Stimulated activated CD8-positive, alpha-beta memory T cell treated with anti-CD3 and anti-CD28 coated beads, Interleukin-15, amount 100 ng/mL, for 1 hour (primary cell): Measurements from ENCODE around the gene AP5Z1.
A peak's percentile ranks its signal among the peaks of the same experiment; 100 is the strongest.

Source experiments
- DNase-seq: peaks from one replicate; pipeline ENCODE4 v3.0.0-alpha.2; 2020; ENCODE audit warnings: low read depth

Gene AP5Z1

DNA sequence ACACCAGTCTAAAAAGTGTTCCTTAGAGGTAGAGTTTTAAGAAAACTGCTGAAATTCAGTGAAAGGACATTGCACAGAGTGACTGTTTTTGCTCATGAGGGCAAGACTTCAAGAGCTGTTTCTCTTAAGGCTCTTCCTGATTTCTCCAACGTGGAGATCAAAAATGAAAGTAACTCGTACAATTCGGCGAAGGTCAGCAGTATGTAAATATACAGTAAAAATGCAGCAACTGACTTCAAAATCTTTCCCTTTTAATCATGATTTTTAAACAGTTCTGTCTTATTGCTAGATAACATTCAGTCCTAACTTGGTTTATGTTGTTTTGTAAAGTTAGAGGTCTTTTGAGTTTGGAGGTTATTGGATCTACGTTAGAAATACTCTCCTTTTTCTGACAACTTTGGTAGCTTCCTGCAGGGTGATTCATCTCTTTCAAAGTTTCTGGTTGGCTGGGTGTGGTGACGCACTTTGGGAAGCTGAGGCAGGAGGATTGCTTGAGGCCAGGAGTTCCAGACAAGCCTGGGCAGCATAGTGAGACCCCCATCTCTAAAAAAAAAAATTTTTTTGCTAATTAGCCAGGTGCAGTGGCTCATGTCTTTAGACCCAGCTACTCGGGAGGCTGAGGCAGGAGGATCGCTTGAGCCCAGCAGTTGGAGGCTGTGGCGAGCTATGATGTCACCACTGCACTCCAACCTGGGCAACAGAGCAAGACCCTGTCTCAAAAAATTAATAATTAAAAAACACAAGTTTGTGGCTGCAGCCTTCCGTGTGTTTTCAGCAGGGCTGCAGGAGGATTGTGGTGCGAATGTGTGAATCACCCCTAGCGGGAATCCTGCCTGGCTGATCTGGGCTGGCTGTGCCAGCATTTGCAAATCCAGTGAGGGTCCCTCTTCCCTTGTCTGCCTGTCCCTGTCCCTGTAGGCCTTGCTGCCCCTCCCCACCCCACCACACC is 29.2 kb upstream of the AP5Z1 start:
- no peak for DNase-seq

DNA sequence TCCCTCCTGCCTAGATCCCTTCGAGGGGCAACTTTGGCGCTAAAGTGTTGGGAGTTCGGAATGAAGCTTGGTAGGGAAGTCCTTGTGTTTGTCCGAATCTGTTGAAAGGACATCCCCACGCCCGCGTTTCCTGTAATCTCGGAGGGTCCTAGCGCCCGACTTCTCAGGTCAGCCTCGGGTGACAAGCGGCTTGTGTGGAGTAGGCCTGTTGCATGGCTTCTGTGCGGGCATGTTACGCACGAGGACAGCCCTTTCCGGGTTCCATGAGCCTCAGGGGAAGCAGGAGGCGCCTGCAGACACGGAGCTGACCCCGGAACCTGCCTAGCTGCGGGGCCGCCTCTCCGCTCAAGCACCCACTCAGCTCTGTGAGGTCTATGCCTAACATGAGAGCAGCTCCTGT is 28.4 kb upstream of the AP5Z1 start:
- no peak for DNase-seq

DNA sequence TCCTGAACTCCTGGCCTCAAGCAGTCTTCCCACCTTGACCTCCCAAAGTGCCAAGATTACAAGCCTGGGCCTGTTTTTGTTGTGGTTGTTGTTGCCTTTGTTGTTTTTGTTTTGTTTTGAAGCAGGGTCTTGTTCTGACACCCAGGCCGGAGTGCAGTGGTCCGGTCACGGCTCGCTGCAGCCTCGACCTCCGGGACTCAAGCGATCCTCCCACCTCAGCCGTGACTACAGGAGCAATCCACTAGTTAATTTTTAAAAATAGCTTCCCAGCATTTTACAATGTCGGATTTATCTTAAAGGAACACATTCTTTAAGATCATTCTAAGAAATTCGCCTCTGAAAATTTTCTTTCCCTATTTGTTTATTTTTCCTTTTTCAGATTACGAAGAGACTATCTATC is 27.7 kb upstream of the AP5Z1 start:
- DNase-seq = no peak

DNA sequence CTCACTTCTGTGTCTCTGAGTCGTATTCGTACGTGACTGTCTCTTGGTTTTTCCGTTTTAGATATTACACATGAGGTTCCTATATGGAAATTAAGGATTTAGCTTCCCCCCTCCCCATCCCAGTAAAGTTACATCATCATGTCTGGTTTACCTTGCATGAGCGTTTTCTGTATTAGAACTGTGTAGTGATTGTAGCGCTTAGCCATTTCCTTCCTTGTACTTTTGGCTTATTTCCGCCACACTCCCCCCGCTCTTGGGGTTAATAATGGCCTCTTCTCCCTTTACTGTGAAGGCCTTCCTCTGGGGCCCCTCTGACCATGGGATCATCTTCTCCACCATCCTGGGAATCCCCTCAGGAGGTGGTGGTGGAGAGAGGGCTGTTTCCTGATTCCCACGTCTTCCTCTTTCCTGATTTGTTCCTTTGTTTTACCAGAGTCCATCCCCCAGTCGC is 27.2 kb upstream of the AP5Z1 start:
- no peak for DNase-seq

DNA sequence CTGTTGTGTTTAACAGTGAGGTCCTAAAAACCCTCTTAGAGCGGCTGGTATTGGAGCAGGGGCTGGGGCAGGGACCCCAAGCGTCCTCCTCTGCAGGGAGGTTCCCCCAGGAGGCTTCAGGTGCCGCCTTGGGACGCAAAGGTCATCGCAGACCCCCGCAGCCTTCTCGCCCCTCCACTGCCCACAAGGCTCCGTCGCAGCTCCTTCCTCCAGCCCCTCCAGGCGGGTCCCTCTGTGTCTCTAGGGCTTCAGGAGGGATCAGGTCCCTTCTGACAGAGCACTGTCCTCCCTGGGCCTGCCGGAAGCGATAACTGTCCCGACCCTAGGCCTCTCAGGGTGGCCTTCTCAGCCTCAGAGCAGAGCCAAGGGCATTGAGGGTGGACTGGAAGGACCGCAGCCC is 26.1 kb upstream of the AP5Z1 start:
- no peak for DNase-seq

DNA sequence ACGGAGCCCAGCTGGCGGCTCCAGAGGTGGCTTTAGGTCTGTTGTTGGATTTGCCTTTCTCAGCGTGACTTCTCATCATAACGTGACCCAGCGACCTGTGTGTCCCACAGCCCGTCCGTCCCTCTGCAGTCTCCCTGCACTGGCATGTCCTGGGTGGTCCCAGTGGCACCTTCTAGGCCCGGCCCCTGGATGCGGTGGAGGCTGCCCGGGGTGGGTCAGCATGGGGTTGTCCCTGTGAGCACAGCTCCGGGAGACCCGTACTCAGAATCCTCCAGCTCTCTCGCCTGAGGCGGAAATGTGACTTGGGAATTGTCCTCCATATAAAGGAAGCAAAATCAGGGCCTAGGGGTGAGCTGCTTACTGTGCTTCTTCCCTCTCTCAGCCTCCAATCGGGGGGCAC is 25.6 kb upstream of the AP5Z1 start:
- no peak for DNase-seq

DNA sequence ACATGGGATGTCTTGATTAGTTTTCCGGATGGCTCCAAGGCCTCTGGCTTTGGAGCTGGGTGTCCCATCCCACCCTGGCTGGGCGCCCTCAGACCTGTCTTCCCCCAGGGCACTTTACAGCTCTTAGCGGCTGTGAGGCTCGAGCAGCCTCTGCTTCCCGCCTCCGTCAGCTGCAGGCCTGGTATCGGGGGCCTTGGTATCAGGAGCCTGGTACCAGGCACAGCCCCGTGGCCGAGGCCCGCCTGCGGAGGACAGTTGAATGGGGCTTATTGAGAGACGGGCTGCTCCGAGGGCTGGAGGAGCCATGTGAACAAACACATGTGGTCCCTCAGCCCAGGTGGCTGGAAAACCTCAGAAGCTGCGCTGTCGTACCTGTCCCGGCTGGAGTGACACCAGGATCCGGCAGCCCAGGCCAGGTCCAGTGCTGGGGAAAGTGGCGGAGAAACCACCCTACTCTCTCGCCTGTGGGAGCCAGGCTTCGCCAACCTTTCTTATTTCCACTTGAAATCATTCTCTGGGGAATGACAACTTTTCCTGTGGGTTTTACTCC is 23.9 kb upstream of the AP5Z1 start:
- no peak for DNase-seq

DNA sequence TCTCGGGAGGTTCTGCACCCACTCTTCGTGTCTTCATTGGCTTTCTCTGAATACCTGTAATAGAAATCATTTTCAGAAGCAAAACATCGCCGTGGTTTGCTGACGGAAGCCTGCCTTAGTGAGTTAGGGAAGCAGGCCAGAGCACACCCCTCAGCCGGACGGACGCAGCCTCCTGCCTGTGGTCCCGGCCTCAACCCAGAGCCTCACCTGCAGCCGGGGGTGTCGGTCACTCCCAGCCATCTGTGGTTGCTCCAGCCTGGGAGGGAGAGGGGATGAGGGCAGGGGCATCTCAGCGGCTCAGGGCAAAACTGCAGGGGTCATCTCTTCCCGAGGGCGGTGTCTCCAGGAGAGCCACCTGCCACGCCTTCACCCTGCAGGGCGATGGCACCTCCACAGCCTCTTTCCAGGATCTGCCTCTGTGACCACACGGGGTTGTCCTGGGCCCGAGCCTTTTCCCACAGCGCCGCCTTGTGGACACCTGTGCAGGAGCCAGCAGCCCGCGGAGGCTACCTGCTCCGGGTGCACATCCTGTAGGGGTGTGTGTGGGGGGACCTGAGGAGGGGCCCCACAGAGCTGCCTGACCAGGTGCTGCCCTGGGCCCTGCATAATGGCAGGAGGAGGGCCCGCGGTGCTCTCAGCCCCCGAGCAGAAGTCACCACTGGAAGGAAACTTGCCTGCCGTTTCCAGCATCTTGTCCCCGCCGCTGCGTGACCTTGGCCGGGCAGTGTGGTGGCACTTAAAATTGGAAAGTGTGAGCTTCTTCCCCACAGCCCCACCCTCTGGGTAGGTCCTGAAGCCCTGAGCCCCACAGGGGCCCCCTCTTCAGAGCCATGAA is 21.6 kb upstream of the AP5Z1 start:
- peak; percentile 79 for DNase-seq

DNA sequence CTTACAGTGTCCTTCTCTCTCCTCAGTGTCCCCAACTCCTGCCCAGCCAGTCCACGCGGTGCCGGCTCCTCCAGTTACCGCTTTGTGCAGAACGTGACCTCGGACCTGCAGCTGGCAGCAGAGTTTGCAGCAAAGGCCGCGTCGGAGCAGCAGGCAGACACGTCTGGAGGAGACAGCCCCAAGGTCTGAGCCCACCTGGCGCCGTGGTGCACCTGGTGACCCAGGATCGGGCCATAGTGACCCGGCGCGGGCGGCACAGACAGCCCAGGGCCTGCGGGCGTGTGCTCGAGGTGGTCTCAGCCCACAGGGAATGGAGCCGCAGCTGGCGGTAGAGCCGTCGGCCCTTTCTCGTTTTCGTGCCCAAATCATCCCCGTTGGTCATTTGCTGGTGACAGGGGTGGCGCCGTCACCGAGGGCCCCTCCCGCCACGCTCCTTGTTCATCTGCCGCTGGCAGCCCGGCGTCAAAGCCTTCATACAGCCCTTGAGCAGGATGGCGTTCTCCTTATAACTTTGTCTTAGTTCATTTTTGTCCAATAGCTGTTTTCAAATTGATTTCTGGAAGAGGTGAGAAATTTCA is 20.9 kb upstream of the AP5Z1 start:
- no peak for DNase-seq

DNA sequence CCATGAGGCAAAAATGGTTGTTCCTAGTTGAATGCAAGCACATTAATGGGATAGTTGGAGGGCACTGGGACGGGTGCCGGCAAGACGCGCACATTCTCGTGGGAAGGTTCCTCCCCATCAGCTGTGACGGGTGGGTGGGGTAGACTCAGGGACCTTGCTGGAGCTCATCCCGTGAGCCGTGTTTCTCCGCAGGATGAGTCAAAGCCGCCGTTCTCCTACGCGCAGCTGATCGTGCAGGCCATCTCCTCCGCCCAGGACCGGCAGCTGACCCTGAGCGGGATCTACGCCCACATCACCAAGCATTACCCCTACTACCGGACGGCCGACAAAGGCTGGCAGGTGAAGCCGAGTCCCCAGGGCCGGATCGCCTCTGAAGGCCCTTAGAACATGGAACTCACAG is 20.4 kb upstream of the AP5Z1 start:
- DNase-seq = no peak

DNA sequence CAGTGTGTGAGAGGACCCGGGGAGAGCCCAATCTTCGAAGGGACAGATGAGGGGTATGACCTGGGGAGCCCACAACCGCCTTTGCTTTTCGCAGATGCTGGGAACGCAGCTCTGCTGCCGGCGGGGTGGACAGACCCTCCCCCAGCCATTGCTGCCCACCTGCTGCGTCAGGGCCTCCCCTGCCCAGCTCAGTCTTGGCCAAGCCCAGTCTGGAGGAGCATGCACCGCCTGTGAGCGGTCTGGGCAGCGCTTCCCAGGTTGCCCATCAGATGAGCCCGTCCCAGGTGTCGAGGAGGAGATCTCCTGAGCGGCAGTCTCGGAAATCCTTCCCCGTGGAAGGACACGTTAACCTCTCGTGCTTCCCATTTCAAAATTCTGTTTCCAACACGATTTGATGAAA is 17.3 kb upstream of the AP5Z1 start:
- DNase-seq = no peak

DNA sequence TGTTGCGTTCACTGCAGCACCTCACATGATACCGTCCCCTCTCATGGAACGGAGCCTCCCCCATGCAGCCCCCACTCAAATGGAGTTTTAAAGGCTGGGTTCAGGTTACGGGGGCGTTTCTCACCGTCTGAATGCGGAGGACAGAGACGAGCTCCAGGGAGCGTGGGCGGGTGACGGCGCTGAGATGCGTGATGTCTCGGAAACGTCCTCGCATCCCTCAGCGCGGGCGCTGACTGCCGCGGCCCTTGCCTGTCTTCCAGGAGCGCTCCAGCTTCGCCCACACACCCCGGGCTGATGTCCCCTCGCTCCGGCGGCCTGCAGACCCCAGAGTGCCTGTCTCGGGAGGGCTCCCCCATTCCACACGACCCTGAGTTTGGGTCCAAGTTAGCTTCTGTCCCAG is 16.6 kb upstream of the AP5Z1 start:
- no peak for DNase-seq

DNA sequence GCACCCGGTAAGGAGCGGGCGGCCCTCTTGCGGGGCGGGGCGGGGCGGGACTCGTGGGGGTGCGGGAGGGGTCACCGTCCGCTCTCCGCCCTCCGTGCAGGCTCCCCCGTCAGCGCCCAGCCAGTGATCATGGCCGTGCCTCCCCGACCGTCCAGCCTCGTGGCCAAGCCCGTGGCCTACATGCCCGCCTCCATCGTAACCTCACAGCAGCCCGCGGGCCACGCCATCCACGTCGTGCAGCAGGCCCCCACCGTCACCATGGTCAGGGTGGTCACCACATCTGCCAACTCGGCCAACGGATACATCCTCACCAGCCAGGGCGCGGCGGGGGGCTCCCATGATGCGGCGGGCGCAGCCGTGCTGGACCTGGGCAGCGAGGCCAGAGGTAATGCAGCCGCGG is 16.2 kb upstream of the AP5Z1 start:
- DNase-seq = no peak

DNA sequence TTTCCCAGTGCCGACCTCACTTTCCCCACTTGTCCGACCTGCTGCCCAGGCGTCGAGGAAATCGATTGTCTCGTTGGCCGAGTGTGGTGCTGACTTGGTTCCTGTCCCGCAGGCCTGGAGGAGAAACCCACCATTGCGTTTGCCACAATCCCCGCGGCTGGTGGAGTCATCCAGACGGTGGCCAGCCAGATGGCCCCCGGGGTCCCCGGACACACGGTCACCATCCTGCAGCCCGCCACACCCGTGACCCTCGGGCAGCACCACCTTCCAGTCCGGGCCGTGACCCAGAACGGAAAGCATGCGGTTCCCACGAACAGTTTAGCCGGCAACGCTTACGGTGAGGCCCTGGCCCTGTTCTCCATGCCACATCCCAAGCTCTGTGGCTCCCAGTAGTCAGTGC is 14.5 kb upstream of the AP5Z1 start:
- no peak for DNase-seq

DNA sequence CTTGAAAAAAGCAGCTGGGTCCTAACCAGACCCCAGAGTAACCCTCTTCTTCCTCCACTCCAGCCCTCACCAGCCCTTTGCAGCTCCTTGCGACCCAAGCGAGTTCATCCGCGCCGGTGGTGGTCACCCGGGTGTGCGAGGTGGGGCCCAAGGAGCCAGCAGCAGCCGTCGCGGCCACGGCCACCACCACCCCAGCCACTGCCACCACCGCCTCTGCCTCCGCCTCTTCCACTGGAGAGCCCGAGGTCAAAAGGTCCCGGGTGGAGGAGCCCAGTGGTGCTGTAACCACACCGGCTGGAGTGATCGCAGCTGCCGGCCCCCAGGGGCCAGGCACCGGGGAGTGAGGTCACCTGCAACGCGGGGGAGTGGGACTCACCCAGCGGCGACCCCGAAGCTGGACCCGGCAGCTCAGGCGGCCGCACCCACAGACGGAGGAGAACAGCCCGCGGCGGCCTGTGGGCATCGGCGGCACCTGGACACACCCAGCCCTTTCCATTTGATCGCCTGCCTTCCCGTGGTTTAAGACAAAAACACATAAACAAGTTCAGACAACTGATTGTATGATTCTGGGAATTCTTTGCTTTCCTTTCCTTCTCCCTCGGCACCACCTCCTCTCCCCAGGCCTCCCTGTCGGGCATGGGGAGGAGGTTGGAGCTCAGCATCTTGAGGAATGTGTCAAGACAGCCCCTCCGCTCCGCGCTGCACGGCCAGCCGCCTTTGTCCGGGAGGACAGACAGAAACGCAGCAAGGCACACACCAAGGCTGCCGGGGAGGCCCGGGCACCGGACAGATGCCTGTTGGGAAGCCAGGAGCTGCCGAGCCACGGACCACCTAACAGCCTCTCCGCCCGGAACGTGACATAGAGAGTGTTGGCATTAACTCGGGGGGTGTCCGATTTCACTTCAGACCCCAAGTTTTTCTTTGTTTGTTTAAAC is 13.0 kb upstream of the AP5Z1 start:
- DNase-seq = no peak

DNA sequence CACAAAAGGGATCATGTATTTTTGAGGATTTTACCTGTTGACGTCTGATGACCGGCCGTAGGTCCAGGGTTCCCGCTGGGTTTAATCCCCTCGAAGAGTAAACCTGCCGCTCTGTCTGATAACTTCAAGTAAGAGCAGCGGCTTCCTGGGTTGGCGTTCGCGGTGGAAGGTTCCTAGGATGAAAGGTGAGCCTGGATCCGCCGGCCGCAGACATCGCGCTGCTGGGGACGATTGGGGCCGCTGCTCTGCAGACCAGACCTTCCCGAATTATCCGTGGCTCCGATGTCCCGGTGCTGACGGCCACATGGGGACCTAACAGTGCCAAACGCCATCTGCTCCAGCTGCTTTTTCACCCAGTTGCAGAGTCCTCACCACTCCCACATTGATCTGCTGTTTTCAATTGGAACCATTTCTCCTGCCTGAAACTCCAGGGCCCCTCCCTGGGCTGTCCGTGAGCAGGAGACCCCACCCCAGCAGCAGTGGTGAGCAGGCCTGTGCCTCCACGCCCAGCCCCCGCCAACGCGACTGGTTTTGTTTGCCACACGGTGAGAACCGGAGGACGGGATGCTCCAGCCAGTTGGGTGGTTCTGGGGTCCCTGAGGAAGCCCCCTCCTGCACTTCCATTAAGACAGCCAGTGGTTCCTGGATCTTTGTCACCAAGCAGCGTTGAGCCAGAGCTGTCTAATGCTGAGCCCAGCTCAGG is 12.2 kb upstream of the AP5Z1 start:
- no peak for DNase-seq

DNA sequence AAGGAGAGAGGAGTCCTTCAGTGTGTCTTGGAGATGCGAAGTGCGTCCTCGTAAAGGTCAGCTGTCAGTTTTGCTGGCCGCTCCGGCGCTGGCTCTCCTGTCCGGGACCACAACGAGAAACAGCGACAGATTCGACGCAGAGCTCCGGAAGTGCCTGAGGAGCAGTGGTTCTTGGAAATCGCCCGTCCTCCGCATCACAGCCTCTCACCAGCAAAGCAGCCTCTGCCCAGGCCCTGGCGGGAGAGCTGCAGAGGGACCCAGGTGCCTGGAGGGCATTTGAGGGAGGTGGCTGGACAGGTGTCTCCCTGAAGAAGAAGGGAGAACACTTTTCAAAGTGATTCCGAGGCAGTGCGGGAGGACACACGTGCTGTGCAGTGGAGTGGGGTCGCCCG is 11.6 kb upstream of the AP5Z1 start:
- no peak for DNase-seq

DNA sequence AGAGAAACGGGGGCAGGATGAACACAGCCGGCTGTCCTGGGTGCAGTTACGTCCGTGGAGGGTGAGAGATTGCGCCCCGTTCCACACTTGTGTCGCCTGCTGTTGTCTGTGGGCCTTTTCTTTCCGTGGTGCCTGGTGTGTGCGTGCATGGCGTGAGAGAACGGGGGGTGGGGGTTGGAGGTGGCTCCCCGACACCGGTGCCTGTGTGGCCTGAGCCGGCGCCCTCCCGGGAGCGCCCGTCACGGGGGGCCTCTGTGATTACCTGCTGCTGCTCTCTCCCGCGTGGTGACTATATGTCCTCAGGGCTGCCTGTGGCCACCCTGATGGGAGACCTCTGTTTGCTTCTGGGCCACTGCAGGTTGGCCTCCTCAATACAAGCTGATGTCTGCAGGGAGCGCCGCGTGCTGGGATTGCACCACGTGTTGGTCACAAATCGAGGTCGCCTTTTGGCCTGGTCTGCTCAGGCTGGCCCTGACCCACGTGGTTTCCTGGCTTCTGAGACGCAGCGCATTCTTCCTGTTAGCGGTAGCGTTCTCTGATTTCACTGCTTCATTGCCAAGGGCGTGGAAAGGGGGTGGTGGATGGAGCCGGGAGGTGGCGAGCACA is 10.9 kb upstream of the AP5Z1 start:
- no peak for DNase-seq

DNA sequence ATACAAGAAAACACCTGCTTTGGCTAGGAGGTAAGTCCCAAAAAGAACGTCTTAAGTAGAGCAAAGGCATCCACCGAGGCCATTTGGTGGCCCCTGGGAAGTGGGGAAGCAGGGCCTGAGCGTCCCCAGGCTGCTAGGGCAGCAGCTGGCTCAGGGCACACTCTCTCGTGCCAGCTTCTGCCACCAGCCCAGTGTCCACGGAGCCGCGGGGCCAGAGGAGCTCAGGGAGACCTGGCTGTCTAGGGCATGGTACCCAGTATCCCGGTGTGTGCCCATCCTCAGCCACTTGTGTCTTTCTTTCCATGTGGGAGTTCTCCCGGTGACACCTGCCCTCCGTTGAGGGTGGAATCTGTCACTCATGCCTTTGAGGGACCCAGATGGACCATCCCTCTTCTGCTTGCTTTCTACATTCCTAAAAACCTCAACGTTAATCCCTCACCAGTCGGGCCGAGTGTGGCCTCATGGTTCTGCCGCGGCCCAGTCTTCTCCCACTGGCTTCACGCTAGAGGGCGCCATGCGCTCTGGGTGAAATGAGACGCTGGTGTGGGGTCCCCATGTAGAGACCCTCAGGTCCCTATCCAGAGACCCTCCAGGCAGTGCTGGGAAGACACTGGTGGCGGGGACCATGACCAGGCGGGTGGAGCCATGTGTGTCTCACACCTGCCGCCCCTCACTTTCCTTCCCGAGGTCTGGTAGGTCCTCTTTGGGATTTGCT is 9.5 kb upstream of the AP5Z1 start:
- no peak for DNase-seq
